Activated B cell treated with CpG ODN at 0.5 μM for 24 hours (primary cell): ENCODE results near the gene RSPH1. TPM values are rescaled to one million over a fixed set of nuclear protein-coding genes. Genes with fewer than 3 reads are reported as not detected.

Experiments used
- ATAC-seq: fragments of 200-7000 bp; cut with Tn5 transposase; one replicate; pipeline ENCODE4 v1.10.0; 2021; ENCODE audit warnings: low read depth, mild to moderate bottlenecking, moderate library complexity
- CTCF ChIA-PET: fragments of 350-600 bp; sonication (Branson Sonifier 250); formaldehyde crosslinking; loops from one replicate; lab custom pipeline; 2021; ENCODE audit warnings: antibody characterized with exemption; lab: Charles Lee
- POLR2A ChIA-PET: fragments of 350-600 bp; sonication (Branson Sonifier 250); formaldehyde crosslinking; loops from one replicate; lab custom pipeline; 2021; ENCODE audit warnings: antibody characterized with exemption; lab: Charles Lee
- DNase-seq: peaks from one replicate; pipeline ENCODE4 v3.0.0; 2022
- H3K27ac Mint-ChIP-seq: one replicate; pipeline ENCODE4 v1.8.0; 2020; ENCODE audit warnings: mixed read lengths
- H3K27me3 Mint-ChIP-seq: one replicate; pipeline ENCODE4 v1.8.0; 2021; ENCODE audit warnings: mixed read lengths
- H3K36me3 Mint-ChIP-seq: one replicate; pipeline ENCODE4 v1.8.0; 2021; ENCODE audit warnings: low read depth, mixed read lengths
- H3K4me1 Mint-ChIP-seq: one replicate; pipeline ENCODE4 v1.8.0; 2021; ENCODE audit warnings: mixed read lengths
- H3K4me3 Mint-ChIP-seq: one replicate; pipeline ENCODE4 v1.8.0; 2020; ENCODE audit warnings: mild to moderate bottlenecking, mixed read lengths
- H3K9me3 Mint-ChIP-seq: one replicate; pipeline ENCODE4 v1.8.0; 2020; ENCODE audit warnings: mixed read lengths
- CTCF ChIP-seq: fragments of 200-600 bp; IDR thresholded peaks from one replicate; pipeline ENCODE4 v1.8.0; 2022; ENCODE audit warnings: antibody characterized with exemption, mild to moderate bottlenecking
- intact Hi-C: fragments of 100-400 bp; cut with micrococcal nuclease; formaldehyde crosslinking; loops from one replicate; pipeline ENCODE4 v1.15.1; 2024
- total RNA-seq: library from RNA; stranded (reverse); gene quantifications from 2 replicates; pipeline ENCODE4 v1.2.3, GENCODE V29; 2022

Gene RSPH1
- total RNA-seq, 1 donor from 2014 or later = 0.38 TPM

DNA sequence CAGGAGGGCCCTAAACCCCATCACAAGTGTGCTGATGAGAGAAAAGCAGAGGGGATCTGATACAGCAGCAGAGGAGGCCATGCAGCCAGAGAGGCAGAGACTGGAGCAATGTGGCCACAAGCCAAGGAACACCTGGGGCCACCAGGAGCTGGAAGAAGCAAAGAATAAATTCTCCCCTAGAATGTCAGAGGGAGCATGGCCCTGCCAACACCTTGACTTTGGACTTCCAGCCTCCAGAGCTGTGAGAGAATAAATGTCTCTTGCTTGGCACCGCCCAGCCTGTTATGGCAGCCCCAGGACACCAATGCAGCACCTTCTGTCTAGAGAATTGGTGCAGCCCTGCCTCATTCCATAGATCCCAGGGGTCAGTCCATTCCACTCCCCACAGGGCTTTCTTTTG is 67.0 kb downstream of the RSPH1 start:
- no peak for ATAC-seq
- no peak for TF ChIP-seq CTCF
- H3K36me3 Mint-ChIP-seq = no peaks in the 10 kb centered on the region
- intact Hi-C loops = no loop called here
- H3K27ac Mint-ChIP-seq = no peak overlapping the region
- CTCF ChIA-PET = no interaction called here
- no peak overlapping the region for H3K4me3 Mint-ChIP-seq
- peaks cover 22% of the 10 kb centered on the region for H3K27me3 Mint-ChIP-seq
- peaks cover 10% of the 10 kb centered on the region for H3K9me3 Mint-ChIP-seq
- peaks cover 25% of the 10 kb centered on the region for H3K4me1 Mint-ChIP-seq
- POLR2A ChIA-PET = no interaction called here
- DNase-seq = peak; percentile 3

- Mint-ChIP-seq H3K27me3 (peaks cover 28% of the 10 kb centered on the region), H3K27ac (no peak overlapping the region), H3K4me1 (peaks cover 29% of the 10 kb centered on the region), H3K36me3 (no peaks in the 10 kb centered on the region), H3K4me3 (no peak overlapping the region), H3K9me3 (peaks cover 10% of the 10 kb centered on the region)
- POLR2A ChIA-PET = no interaction called here
- TF ChIP-seq CTCF = no peak
- CTCF ChIA-PET = no interaction called here
- intact Hi-C loops = no loop called here
- ATAC-seq (no peak), DNase-seq (no peak)
Observed at GRCh38 chr21:42427809-42428419, 68.1 kb downstream of the RSPH1 start.

DNA sequence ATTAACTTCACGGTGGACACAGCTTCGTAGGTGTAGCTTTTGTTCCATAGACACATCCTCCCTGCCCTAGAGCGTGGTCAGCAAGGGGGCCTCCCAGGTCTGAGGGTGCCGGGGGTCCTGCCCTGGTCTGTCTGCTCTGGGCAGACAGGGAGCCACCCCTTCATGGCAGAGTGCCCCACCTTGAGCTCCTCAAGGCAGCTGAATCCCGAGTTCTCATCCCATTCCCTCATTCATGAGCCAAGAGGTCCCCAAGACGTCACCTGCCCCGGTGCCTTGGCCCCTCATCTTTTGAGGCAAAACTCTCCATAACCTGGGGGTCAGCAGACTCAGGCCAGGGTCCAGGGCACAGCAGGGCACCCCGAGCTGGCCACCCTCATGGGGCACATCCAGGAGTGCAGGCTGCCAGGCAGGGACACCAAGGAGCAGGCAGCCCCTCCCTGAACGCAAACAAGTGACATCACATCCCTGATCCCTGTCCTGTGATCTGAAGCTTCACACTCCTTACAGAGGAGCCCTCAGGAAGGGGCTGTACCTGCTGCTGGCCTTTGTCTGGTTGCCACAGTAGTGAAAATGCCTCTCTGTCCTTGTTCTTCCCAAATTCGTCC is 69.0 kb downstream of the RSPH1 start:
- CTCF ChIA-PET = no interaction called here
- Mint-ChIP-seq H3K27ac (no peak overlapping the region), H3K36me3 (no peaks in the 10 kb centered on the region), H3K27me3 (peaks cover 31% of the 10 kb centered on the region), H3K4me3 (no peak overlapping the region), H3K4me1 (peaks cover 29% of the 10 kb centered on the region), H3K9me3 (peaks cover 2% of the 10 kb centered on the region)
- intact Hi-C loops = no loop called here
- ATAC-seq (no peak), DNase-seq (no peak)
- no peak for TF ChIP-seq CTCF
- POLR2A ChIA-PET = no interaction called here

- no peak for TF ChIP-seq CTCF
- H3K27ac Mint-ChIP-seq = no peak overlapping the region
- DNase-seq = no peak
- POLR2A ChIA-PET = no interaction called here
- H3K4me3 Mint-ChIP-seq = no peak overlapping the region
- H3K36me3 Mint-ChIP-seq = no peaks in the 10 kb centered on the region
- CTCF ChIA-PET = no interaction called here
- ATAC-seq = no peak
- H3K4me1 Mint-ChIP-seq = peaks cover 29% of the 10 kb centered on the region
- intact Hi-C loops = no loop called here
- H3K27me3 Mint-ChIP-seq = peaks cover 27% of the 10 kb centered on the region
- H3K9me3 Mint-ChIP-seq = no peaks in the 10 kb centered on the region
Observed at GRCh38 chr21:42426424-42426823, 69.6 kb downstream of the RSPH1 start.

DNA sequence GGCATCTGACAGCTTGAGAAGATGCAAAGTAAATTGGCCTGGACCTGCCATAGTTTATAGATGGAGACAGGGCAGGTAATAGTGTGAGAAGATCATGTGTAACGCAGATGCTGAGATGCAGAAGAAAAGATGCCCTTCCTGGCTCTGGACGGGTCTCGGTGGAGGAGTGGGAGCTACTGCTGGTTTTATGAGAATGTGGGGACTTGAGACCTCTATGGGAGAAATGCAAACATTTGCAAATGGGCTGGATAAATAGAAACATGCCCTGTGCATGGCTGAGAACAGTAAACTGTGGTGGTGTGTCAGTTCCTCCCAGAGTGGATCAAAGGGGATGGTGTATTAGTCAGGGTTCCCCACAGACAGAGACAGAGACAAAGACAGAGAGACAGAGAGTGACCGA is 70.4 kb downstream of the RSPH1 start:
- TF ChIP-seq CTCF = no peak
- intact Hi-C loops = no loop called here
- CTCF ChIA-PET = no interaction called here
- H3K9me3 Mint-ChIP-seq = no peaks in the 10 kb centered on the region
- no peaks in the 10 kb centered on the region for H3K36me3 Mint-ChIP-seq
- no peak overlapping the region for H3K27ac Mint-ChIP-seq
- POLR2A ChIA-PET = interaction anchor here (0.5 kb wide), 1 partner anchor 1597 kb away, joined by 9 read pairs; no protein-coding TSS in a partner anchor
- no peak for DNase-seq
- no peak for ATAC-seq
- H3K4me3 Mint-ChIP-seq = no peak overlapping the region
- peaks cover 27% of the 10 kb centered on the region for H3K27me3 Mint-ChIP-seq
- H3K4me1 Mint-ChIP-seq = peaks cover 29% of the 10 kb centered on the region
